Hepatocyte (in vitro differentiated cells): ENCODE measurements around the gene ALK. TPM values are rescaled to one million over a fixed set of nuclear protein-coding genes. Genes with fewer than 3 reads are reported as not detected.

Experiments used
- DNase-seq: peaks from one replicate; pipeline ENCODE4 v3.0.0-alpha.2; 2016; ENCODE audit warnings: low spot score
- H2AFZ ChIP-seq: fragments of 200-600 bp; sonication (generic); 2 replicates; pipeline ENCODE4 v1.6.0; 2016; ENCODE audit warnings: antibody characterized with exemption, mild to moderate bottlenecking
- H3K27ac ChIP-seq: fragments of 200-600 bp; sonication (generic); 2 replicates; pipeline ENCODE4 v1.5.1; 2016; ENCODE audit warnings: mild to moderate bottlenecking
- H3K27me3 ChIP-seq: fragments of 200-600 bp; sonication (generic); 2 replicates; pipeline ENCODE4 v1.6.1; 2016
- H3K36me3 ChIP-seq: fragments of 200-600 bp; sonication (generic); replicated peaks from 2 replicates; pipeline ENCODE4 v1.5.1; 2016; ENCODE audit warnings: low read depth; ENCODE audit not compliant: insufficient read depth
- H3K4me1 ChIP-seq: fragments of 200-600 bp; sonication (generic); 2 replicates; pipeline ENCODE4 v1.5.1; 2016; ENCODE audit warnings: mild to moderate bottlenecking, moderate library complexity; ENCODE audit not compliant: insufficient read depth
- H3K4me2 ChIP-seq: fragments of 200-600 bp; sonication (generic); 2 replicates; pipeline ENCODE4 v1.6.0; 2016
- H3K4me3 ChIP-seq: fragments of 200-600 bp; sonication (generic); 2 replicates; pipeline ENCODE4 v1.5.1; 2016; ENCODE audit warnings: mild to moderate bottlenecking
- H3K79me2 ChIP-seq: fragments of 200-600 bp; sonication (generic); 2 replicates; pipeline ENCODE4 v1.6.0; 2017; ENCODE audit warnings: mild to moderate bottlenecking
- H3K9me2 ChIP-seq: fragments of 200-600 bp; sonication (generic); replicated peaks from 2 replicates; pipeline ENCODE4 v1.6.0; 2017; ENCODE audit warnings: mild to moderate bottlenecking; ENCODE audit not compliant: insufficient read depth
- H3K9me3 ChIP-seq: fragments of 200-600 bp; sonication (generic); 2 replicates; pipeline ENCODE4 v1.5.1; 2016; ENCODE audit warnings: low read depth, mild to moderate bottlenecking
- H4K20me1 ChIP-seq: fragments of 200-600 bp; sonication (generic); 2 replicates; pipeline ENCODE4 v1.6.0; 2016; ENCODE audit warnings: mild to moderate bottlenecking; ENCODE audit not compliant: insufficient read depth, poor library complexity, severe bottlenecking
- EZH2 ChIP-seq: fragments of 200-600 bp; sonication (generic); IDR thresholded peaks from 2 replicates; pipeline ENCODE4 v1.6.1; 2016; ENCODE audit warnings: antibody characterized with exemption, mild to moderate bottlenecking, borderline replicate concordance
- EZH2phosphoT487 ChIP-seq: fragments of 200-600 bp; sonication (generic); IDR thresholded peaks from one replicate; pipeline ENCODE4 v1.6.1; 2018; ENCODE audit warnings: antibody characterized with exemption, mild to moderate bottlenecking, low read depth, moderate library complexity; ENCODE audit not compliant: unreplicated experiment, severe bottlenecking
- WGBS: methylation state at CpG from one replicate; pipeline ENCODE4 v1.1.6; 2016; ENCODE audit warnings: low lambda C conversion rate; ENCODE audit errors: missing lambda C conversion rate; 5-methylcytosine and 5-hydroxymethylcytosine counted together
- polyA plus RNA-seq: library from polyadenylated mRNA; unstranded; fragments of >200 nt; fragmentation: Nextera tagmentation; extraction: Ambion mirVana; gene quantifications from 2 replicates; pipeline ENCODE4 v1.2.1, GENCODE V29; 2016
- total RNA-seq: library from RNA; depleted of rRNA; stranded (reverse); fragments of >200 nt; gene quantifications from 2 replicates; pipeline ENCODE4 v1.2.3, GENCODE V29; 2014
- TF ChIP-seq, protein P1 (sequence below): fragments of 200-600 bp; sonication (generic); IDR thresholded peaks from 2 replicates; pipeline ENCODE4 v1.5.1; 2016; ENCODE audit warnings: antibody characterized with exemption, mild to moderate bottlenecking; ENCODE audit not compliant: poor library complexity

The ALK gene
- total and polyA plus RNA-seq, 2 experiments from 2014 or later = 0.16 to 0.27 TPM

DNA sequence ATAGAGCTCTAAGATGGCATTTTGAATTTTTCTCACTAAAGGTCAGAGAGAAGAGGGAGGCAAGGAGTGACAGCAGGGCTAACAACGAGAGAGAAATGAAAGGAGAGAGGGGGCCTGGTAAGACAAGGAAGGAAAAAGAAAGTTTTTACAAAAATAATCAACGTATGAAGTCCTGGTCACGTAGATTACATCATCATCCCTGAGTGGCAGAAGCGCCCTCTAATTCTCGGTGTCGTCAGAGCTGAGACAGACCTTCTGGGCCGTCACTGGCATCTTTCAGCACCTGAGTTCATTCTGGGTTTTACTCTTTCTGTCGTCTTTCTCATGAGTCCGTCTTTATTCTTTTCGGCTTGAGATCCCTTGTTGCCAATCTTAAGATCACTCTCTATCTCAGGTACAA lies 329.8 kb downstream of the ALK start:
- Histone ChIP-seq H3K27ac (no peak overlapping the region), H3K9me2 (no peaks in the 10 kb centered on the region), H3K9me3 (no peaks in the 10 kb centered on the region), H2AFZ (no peak overlapping the region), H3K4me3 (no peak overlapping the region), H3K4me1 (no peaks in the 10 kb centered on the region), H4K20me1 (no peaks in the 10 kb centered on the region), H3K27me3 (no peaks in the 10 kb centered on the region), H3K36me3 (no peaks in the 10 kb centered on the region), H3K4me2 (no peak overlapping the region), H3K79me2 (no peaks in the 10 kb centered on the region)
- no peak for DNase-seq
- TF ChIP-seq EZH2 (no peak), EZH2phosphoT487 (no peak)
- TF ChIP-seq, protein P1, sequence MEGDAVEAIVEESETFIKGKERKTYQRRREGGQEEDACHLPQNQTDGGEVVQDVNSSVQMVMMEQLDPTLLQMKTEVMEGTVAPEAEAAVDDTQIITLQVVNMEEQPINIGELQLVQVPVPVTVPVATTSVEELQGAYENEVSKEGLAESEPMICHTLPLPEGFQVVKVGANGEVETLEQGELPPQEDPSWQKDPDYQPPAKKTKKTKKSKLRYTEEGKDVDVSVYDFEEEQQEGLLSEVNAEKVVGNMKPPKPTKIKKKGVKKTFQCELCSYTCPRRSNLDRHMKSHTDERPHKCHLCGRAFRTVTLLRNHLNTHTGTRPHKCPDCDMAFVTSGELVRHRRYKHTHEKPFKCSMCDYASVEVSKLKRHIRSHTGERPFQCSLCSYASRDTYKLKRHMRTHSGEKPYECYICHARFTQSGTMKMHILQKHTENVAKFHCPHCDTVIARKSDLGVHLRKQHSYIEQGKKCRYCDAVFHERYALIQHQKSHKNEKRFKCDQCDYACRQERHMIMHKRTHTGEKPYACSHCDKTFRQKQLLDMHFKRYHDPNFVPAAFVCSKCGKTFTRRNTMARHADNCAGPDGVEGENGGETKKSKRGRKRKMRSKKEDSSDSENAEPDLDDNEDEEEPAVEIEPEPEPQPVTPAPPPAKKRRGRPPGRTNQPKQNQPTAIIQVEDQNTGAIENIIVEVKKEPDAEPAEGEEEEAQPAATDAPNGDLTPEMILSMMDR = no peak
- WGBS = 88% methylated on average over 10 of the region's 10 CpGs

DNA sequence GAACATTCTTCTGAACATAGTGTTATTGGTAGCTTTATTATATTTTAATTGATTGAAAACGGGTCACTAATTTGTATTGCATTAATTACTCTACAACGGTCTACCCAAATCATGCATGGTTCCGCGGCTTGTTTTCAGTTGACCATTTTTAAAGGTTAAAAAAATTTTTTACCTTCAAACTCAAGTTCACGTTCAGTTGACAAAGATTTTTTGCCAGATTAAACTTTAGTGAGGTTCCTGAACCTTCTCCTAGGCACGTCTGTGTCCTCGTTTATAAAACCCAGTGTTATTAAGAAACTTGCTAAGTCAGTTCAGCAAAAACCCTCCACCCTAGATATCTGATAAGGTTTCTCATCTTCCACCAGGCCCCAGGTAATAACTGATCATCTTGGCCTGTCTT lies 331.2 kb downstream of the ALK start:
- TF ChIP-seq, protein P1 = no peak
- TF ChIP-seq EZH2phosphoT487 = no peak
- TF ChIP-seq EZH2 = no peak
- Histone ChIP-seq H4K20me1 (no peaks in the 10 kb centered on the region), H3K9me2 (no peaks in the 10 kb centered on the region), H2AFZ (no peak overlapping the region), H3K27ac (no peak overlapping the region), H3K27me3 (no peaks in the 10 kb centered on the region), H3K79me2 (no peaks in the 10 kb centered on the region), H3K4me1 (no peaks in the 10 kb centered on the region), H3K36me3 (no peaks in the 10 kb centered on the region), H3K9me3 (no peaks in the 10 kb centered on the region), H3K4me3 (no peak overlapping the region), H3K4me2 (no peak overlapping the region)
- DNase-seq = no peak
- WGBS = 92% methylated on average over 7 of the region's 7 CpGs

DNA sequence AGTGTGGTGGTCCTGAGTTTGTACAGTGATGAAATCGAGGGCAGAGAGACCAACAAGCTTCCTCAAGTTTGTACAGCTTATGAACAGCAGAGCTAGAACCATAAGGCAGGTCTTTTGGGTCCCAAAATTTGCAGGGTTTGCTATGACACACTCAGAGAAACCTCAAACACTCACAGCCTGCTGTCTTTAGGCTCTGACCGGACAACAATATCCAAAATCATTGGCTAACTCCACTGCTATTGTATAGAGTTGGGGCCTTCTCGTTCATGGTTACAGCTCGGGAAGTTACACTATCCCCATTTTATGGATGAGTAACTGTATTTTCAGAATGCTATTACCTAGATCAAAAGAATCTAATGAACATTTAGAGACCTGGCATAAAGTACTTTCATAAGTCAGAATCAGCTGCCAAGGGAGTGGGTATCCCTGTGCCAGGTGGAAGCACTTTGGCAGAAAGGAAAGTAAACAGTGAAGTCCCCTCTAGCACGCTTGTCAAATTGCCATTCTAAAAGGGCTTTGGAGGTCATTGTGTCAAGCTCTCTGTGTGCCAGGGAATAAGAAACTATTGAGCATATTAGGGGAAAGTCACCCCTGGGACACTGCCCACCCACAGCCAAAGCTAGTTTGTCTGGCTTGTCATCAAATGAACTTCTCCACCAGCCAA lies 331.8 kb downstream of the ALK start:
- Histone ChIP-seq H4K20me1 (no peaks in the 10 kb centered on the region), H3K9me2 (no peaks in the 10 kb centered on the region), H3K4me3 (no peak overlapping the region), H3K79me2 (no peaks in the 10 kb centered on the region), H3K36me3 (no peaks in the 10 kb centered on the region), H3K4me2 (no peak overlapping the region), H3K9me3 (no peaks in the 10 kb centered on the region), H3K27ac (no peak overlapping the region), H2AFZ (no peak overlapping the region), H3K27me3 (no peaks in the 10 kb centered on the region), H3K4me1 (no peaks in the 10 kb centered on the region)
- no peak for TF ChIP-seq EZH2phosphoT487
- TF ChIP-seq, protein P1 = no peak
- no peak for TF ChIP-seq EZH2
- no peak for DNase-seq
- 91% methylated on average over 5 of the region's 5 CpGs for WGBS
